ENCODE measurements around the gene STARD5.

Gene STARD5

DNA sequence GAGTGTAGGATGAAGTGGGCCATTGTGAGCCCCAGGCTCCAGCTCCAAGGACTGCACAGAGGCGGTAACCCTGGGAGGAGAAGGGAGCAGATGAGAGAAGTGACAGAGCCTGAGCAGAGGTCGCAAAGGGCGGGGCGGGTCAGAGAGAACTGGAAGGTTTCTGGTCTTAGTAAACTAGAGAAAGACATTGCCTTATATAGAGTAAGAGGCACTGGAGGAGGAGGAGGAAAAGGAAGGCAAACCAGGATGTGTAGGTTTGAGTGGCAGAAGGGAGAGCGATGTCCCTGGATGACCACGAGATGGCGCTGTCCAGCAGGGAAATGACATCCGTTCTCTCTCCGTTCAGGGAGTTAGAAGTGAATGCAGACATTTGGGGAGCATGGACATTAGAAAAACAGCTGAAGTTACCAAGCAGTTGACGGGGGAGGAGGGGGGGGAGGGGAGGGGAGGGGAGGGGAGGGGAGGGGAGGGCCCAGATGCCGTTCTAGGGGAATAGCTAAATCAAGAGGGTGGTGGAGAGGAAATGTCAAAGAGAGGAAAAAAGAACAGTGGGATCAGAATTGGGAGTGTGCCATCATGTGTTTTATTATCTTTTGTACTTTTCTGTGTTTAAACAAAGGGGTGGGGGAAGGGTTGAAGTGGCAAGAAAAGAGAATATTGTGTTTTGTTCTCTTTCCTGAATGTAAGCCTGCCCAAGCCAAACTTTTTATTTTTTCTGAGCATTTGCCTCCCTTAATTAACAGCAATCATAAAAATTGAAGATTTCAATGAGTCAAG, 48.8 kb downstream of the STARD5 start:
- TF ChIP-seq CTCF (conservative IDR thresholded peaks at IDR 0.05; ENCODE audit: low read length) (peak; percentile 84), EZH2phosphoT487 (IDR thresholded peaks at IDR 0.05; ENCODE audit: borderline replicate concordance) (no peak)
- Histone ChIP-seq H3K79me2 (ENCODE audit: insufficient read depth, low read length) (no peaks in the 10 kb centered on the region), H2AFZ (ENCODE audit: low read length) (peak overlapping the region; percentile 82), H4K20me1 (ENCODE audit: insufficient read depth, low read length, poor library complexity, severe bottlenecking) (no peaks in the 10 kb centered on the region), H3K4me1 (ENCODE audit: insufficient read depth, low read length, poor library complexity, severe bottlenecking) (peaks cover 16% of the 10 kb centered on the region), H3K4me3 (ENCODE audit: low read length, poor library complexity, severe bottlenecking) (no peak overlapping the region), H3K36me3 (ENCODE audit: insufficient read depth, low read length) (no peaks in the 10 kb centered on the region), H3K4me2 (ENCODE audit: low read depth, low read length, poor library complexity, severe bottlenecking) (peak overlapping the region; percentile 18), H3K9me2 (replicated peaks; ENCODE audit: low read depth, low read length) (no peaks in the 10 kb centered on the region), H3F3A (ENCODE audit: low read depth) (no peaks in the 10 kb centered on the region), H3K27me3 (ENCODE audit: insufficient read depth, low read length, poor library complexity, severe bottlenecking) (no peaks in the 10 kb centered on the region), H3K9ac (ENCODE audit: low read depth, low read length, poor library complexity, severe bottlenecking) (peak overlapping the region; percentile 29), H3K9me3 (ENCODE audit: insufficient read depth, low read depth, low read length) (peaks cover 12% of the 10 kb centered on the region; the same call in 1 of the 2 replicates)

- Histone ChIP-seq H3K27me3 (ENCODE audit: insufficient read depth, low read length, poor library complexity, severe bottlenecking) (no peaks in the 10 kb centered on the region), H3K4me2 (ENCODE audit: low read depth, low read length, poor library complexity, severe bottlenecking) (no peak overlapping the region), H3K9me2 (replicated peaks; ENCODE audit: low read depth, low read length) (no peaks in the 10 kb centered on the region), H3K9ac (ENCODE audit: low read depth, low read length, poor library complexity, severe bottlenecking) (no peak overlapping the region), H4K20me1 (ENCODE audit: insufficient read depth, low read length, poor library complexity, severe bottlenecking) (no peaks in the 10 kb centered on the region), H3K9me3 (ENCODE audit: insufficient read depth, low read depth, low read length) (peaks cover 12% of the 10 kb centered on the region; the same call in 1 of the 2 replicates), H3K79me2 (ENCODE audit: insufficient read depth, low read length) (no peaks in the 10 kb centered on the region), H2AFZ (ENCODE audit: low read length) (no peak overlapping the region), H3K36me3 (ENCODE audit: insufficient read depth, low read length) (no peaks in the 10 kb centered on the region), H3K4me3 (ENCODE audit: low read length, poor library complexity, severe bottlenecking) (no peak overlapping the region), H3K4me1 (ENCODE audit: insufficient read depth, low read length, poor library complexity, severe bottlenecking) (peaks cover 20% of the 10 kb centered on the region), H3F3A (ENCODE audit: low read depth) (no peaks in the 10 kb centered on the region)
- TF ChIP-seq CTCF (conservative IDR thresholded peaks at IDR 0.05; ENCODE audit: low read length) (no peak), EZH2phosphoT487 (IDR thresholded peaks at IDR 0.05; ENCODE audit: borderline replicate concordance) (no peak)
Measured at GRCh38 chr15:81274255-81274654, 49.7 kb downstream of the STARD5 start.

DNA sequence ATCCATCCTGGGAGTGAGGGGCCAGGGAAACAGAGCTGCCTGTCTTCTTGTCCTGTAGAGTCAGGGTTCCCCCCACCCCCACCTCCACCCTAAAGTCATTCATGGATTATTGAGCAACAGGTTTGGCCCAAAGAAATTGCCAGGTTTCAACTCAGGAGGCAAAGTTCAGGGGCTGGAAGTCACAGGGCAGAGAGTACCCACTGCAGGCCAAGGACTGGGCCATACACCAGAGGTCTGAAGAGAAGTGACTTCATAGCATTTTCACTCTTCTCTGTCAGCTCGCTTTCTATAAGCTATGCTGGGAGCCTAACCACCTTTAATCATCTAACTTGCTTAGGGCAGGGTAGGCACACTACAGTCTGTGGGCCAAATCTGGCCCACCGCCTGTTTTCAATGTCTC, 50.1 kb downstream of the STARD5 start:
- no peaks in the 10 kb centered on the region for H3F3A ChIP-seq (ENCODE audit: low read depth)
- H3K9me3 ChIP-seq (ENCODE audit: insufficient read depth, low read depth, low read length), result peaks cover 12% of the 10 kb centered on the region; the same call in 1 of the 2 replicates
- no peak overlapping the region for H2AFZ ChIP-seq (ENCODE audit: low read length)
- no peak overlapping the region for H3K4me2 ChIP-seq (ENCODE audit: low read depth, low read length, poor library complexity, severe bottlenecking)
- H3K27me3 ChIP-seq (ENCODE audit: insufficient read depth, low read length, poor library complexity, severe bottlenecking), result no peaks in the 10 kb centered on the region
- no peak overlapping the region for H3K9ac ChIP-seq (ENCODE audit: low read depth, low read length, poor library complexity, severe bottlenecking)
- TF ChIP-seq CTCF (conservative IDR thresholded peaks at IDR 0.05; ENCODE audit: low read length), result no peak
- no peak for TF ChIP-seq EZH2phosphoT487 (IDR thresholded peaks at IDR 0.05; ENCODE audit: borderline replicate concordance)
- no peaks in the 10 kb centered on the region for H3K9me2 ChIP-seq (replicated peaks; ENCODE audit: low read depth, low read length)
- H3K79me2 ChIP-seq (ENCODE audit: insufficient read depth, low read length), result no peaks in the 10 kb centered on the region
- no peaks in the 10 kb centered on the region for H3K36me3 ChIP-seq (ENCODE audit: insufficient read depth, low read length)
- H4K20me1 ChIP-seq (ENCODE audit: insufficient read depth, low read length, poor library complexity, severe bottlenecking), result no peaks in the 10 kb centered on the region
- H3K4me3 ChIP-seq (ENCODE audit: low read length, poor library complexity, severe bottlenecking), result no peak overlapping the region
- peaks cover 24% of the 10 kb centered on the region for H3K4me1 ChIP-seq (ENCODE audit: insufficient read depth, low read length, poor library complexity, severe bottlenecking)
